Chondrocyte (in vitro differentiated cells): ENCODE results near the gene TXNDC2. TPM values are rescaled to one million over a fixed set of nuclear protein-coding genes. Genes with fewer than 3 reads are reported as not detected.

ENCODE experiments used
- DNase-seq: peaks from one replicate; pipeline ENCODE4 v3.0.0; 2021; ENCODE audit warnings: mixed read lengths, low spot score
- H3K27ac Mint-ChIP-seq: one replicate; pipeline ENCODE4 v1.8.0; 2021; ENCODE audit warnings: mild to moderate bottlenecking, moderate library complexity, mixed read lengths; ENCODE audit not compliant: unreplicated experiment
- H3K27me3 Mint-ChIP-seq: 2 replicates; pipeline ENCODE4 v1.8.0; 2021; ENCODE audit warnings: low read depth, mixed read lengths
- H3K36me3 Mint-ChIP-seq: 2 replicates; pipeline ENCODE4 v1.8.0; 2021; ENCODE audit warnings: low read depth, mixed read lengths
- H3K4me1 Mint-ChIP-seq: 2 replicates; pipeline ENCODE4 v1.8.0; 2021; ENCODE audit warnings: low read depth, mild to moderate bottlenecking, mixed read lengths
- H3K4me3 Mint-ChIP-seq: one replicate; pipeline ENCODE4 v1.8.0; 2021; ENCODE audit warnings: mild to moderate bottlenecking, moderate library complexity, mixed read lengths; ENCODE audit not compliant: unreplicated experiment
- H3K9me3 Mint-ChIP-seq: 2 replicates; pipeline ENCODE4 v1.8.0; 2021; ENCODE audit warnings: low read depth, mixed read lengths
- CTCF ChIP-seq: fragments of 200-600 bp; sonication (generic); IDR thresholded peaks from 2 replicates; pipeline ENCODE4 v1.5.0; 2021; ENCODE audit warnings: antibody characterized with exemption, mild to moderate bottlenecking, moderate library complexity
- total RNA-seq: library from RNA; stranded (reverse); gene quantifications from 3 replicates; pipeline ENCODE4 v1.2.1, GENCODE V29; 2021

Gene TXNDC2
- total RNA-seq, 1 donor from 2014 or later: 0.17 TPM

GRCh38 chr18:9916808-9917207, 31.0 kb downstream of the TXNDC2 start:
- no peak for TF ChIP-seq CTCF
- peaks cover 26% of the 10 kb centered on the region for H3K4me1 Mint-ChIP-seq
- no peaks in the 10 kb centered on the region for H3K27me3 Mint-ChIP-seq
- H3K36me3 Mint-ChIP-seq: no peaks in the 10 kb centered on the region
- no peak for DNase-seq
- H3K27ac Mint-ChIP-seq: peak overlapping the region; percentile 95
- H3K9me3 Mint-ChIP-seq: no peaks in the 10 kb centered on the region
- no peak overlapping the region for H3K4me3 Mint-ChIP-seq

- Mint-ChIP-seq H3K4me1 (peaks cover 21% of the 10 kb centered on the region), H3K4me3 (no peak overlapping the region), H3K36me3 (no peaks in the 10 kb centered on the region), H3K27ac (no peak overlapping the region), H3K27me3 (no peaks in the 10 kb centered on the region), H3K9me3 (no peaks in the 10 kb centered on the region)
- no peak for TF ChIP-seq CTCF
- no peak for DNase-seq
These were observed 32.4 kb downstream of the TXNDC2 start for GRCh38 chr18:9918016-9918680.

GRCh38 chr18:9919564-9920232, 33.9 kb downstream of the TXNDC2 start:
- peaks cover 32% of the 10 kb centered on the region for H3K4me1 Mint-ChIP-seq
- H3K27ac Mint-ChIP-seq: no peak overlapping the region
- H3K9me3 Mint-ChIP-seq: no peaks in the 10 kb centered on the region
- DNase-seq: no peak
- no peaks in the 10 kb centered on the region for H3K36me3 Mint-ChIP-seq
- TF ChIP-seq CTCF: no peak
- H3K4me3 Mint-ChIP-seq: no peak overlapping the region
- H3K27me3 Mint-ChIP-seq: no peaks in the 10 kb centered on the region

GRCh38 chr18:9922592-9923311, 37.0 kb downstream of the TXNDC2 start:
- Mint-ChIP-seq H3K27me3 (no peaks in the 10 kb centered on the region), H3K36me3 (no peaks in the 10 kb centered on the region), H3K4me1 (peaks cover 40% of the 10 kb centered on the region), H3K4me3 (no peak overlapping the region), H3K9me3 (no peaks in the 10 kb centered on the region), H3K27ac (no peak overlapping the region)
- TF ChIP-seq CTCF: no peak
- no peak for DNase-seq

- no peaks in the 10 kb centered on the region for H3K27me3 Mint-ChIP-seq
- no peak overlapping the region for H3K4me3 Mint-ChIP-seq
- no peak for TF ChIP-seq CTCF
- H3K36me3 Mint-ChIP-seq: no peaks in the 10 kb centered on the region
- no peaks in the 10 kb centered on the region for H3K9me3 Mint-ChIP-seq
- no peak for DNase-seq
- H3K27ac Mint-ChIP-seq: peak overlapping the region; percentile 60
- H3K4me1 Mint-ChIP-seq: peaks cover 55% of the 10 kb centered on the region
These were observed 38.7 kb downstream of the TXNDC2 start for GRCh38 chr18:9924371-9924943.
